Pancreas (tissue), 10 donors: ENCODE data around the gene CLASRP. TPM values are rescaled to one million over a fixed set of nuclear protein-coding genes. Genes with fewer than 3 reads are reported as not detected.

ENCODE experiments used
- ATAC-seq, 4 donors: fragments of 200-7000 bp; cut with Tn5 transposase; one replicate each; pipeline versions ENCODE4 v1.8.0 to v1.9.1; 2020; ENCODE audit warnings: mild to moderate bottlenecking in 4 of 4, moderate library complexity in 4 of 4
- DNase-seq, 6 donors: peaks; one replicate each; pipeline ENCODE4 v3.0.0-alpha.2; 2020
- FAIRE-seq: peaks from 2 replicates; lab custom pipeline; 2012; peaks lifted over from hg19 to GRCh38; lab: Jason Lieb, UNC
- H3K27ac ChIP-seq, 4 donors: fragments of 200-600 bp; sonication (generic); 1 replicate in 3 of 4; 2 replicates in 1 of 4; pipeline versions ENCODE4 v1.5.0 to v1.8.0; 2020
- H3K27me3 ChIP-seq, 4 donors: fragments of 200-600 bp; one replicate each; pipeline ENCODE4 v1.8.0; 2021
- H3K36me3 ChIP-seq, 3 donors: fragments of 200-600 bp; sonication (generic) in 1 of 3; one replicate each; pipeline versions ENCODE4 v1.5.0 to v1.8.0; 2020 to 2021
- H3K4me1 ChIP-seq, 3 donors: fragments of 200-600 bp; one replicate each; pipeline ENCODE4 v1.8.0; 2021
- H3K4me3 ChIP-seq, 4 donors: fragments of 200-600 bp; sonication (generic) in 2 of 4; one replicate each; pipeline versions ENCODE4 v1.5.0 to v1.8.0; 2020 to 2021
- H3K9me3 ChIP-seq, 4 donors: fragments of 200-600 bp; one replicate each; pipeline ENCODE4 v1.8.0; 2021
- WGBS, 2 donors: extraction: QIAGEN DNeasy Blood & Tissue Kit; methylation state at CpG; one replicate each; pipeline ENCODE4 v1.1.7; 2013; 5-methylcytosine and 5-hydroxymethylcytosine counted together
- intact Hi-C, 3 donors: fragments of 100-400 bp; cut with DNase I; formaldehyde crosslinking; loops; one replicate each; pipeline versions ENCODE4 v1.11.1 to v1.14.2; 2022
- polyA plus RNA-seq, 2 donors: library from polyadenylated mRNA; stranded (reverse); fragments of 200-250 nt; gene quantifications; one replicate each; pipeline ENCODE4 v1.2.3, GENCODE V29; 2013
- total RNA-seq, 6 donors: library from RNA; stranded (reverse); fragmentation: NEBNext Ultra II Directional in 4 of 6; extraction: Animal tissue kit (Norgen Biotek cat#: 25700) in 4 of 6; gene quantifications; one replicate each; pipeline versions ENCODE4 v1.2.1 to v1.2.4, GENCODE V29; 2021 to 2023
- TF ChIP-seq, protein P1 (sequence below), 4 donors: fragments of 200-600 bp; sonication (generic) in 3 of 4; IDR thresholded peaks; one replicate each; pipeline versions ENCODE4 v1.5.0 to v1.8.0; 2021; ENCODE audit warnings: antibody characterized with exemption in 4 of 4
- donor health status: healthy with polysubstance abuse.
- donor health status: DM: no; HTN: no; CAD: no; lungs with moderate emphysema.
- donor health status: DM: no; HTN: no; CAD: no.
- donor health status: control.
- donor health status: control.
- donor health status: Bipolar disorder and iron deficiency.
- donor health status: DM: yes; HTN: yes; CAD: no.
- donor health status: DM: no; HTN: no; CAD: no.
- donor health status: DM: no; HTN: no; CAD: no.
- donor health status: DM: yes; HTN: yes; CAD: no.

CLASRP gene
- total and polyA plus RNA-seq, 8 donors, result 34.8 to 244 (median 51.9) TPM

GRCh38 chr19:45101806-45102205 is 63.0 kb downstream of the CLASRP start:
- DNase-seq (no peak), ATAC-seq (no peak), FAIRE-seq (no peak)
- TF ChIP-seq, protein P1, sequence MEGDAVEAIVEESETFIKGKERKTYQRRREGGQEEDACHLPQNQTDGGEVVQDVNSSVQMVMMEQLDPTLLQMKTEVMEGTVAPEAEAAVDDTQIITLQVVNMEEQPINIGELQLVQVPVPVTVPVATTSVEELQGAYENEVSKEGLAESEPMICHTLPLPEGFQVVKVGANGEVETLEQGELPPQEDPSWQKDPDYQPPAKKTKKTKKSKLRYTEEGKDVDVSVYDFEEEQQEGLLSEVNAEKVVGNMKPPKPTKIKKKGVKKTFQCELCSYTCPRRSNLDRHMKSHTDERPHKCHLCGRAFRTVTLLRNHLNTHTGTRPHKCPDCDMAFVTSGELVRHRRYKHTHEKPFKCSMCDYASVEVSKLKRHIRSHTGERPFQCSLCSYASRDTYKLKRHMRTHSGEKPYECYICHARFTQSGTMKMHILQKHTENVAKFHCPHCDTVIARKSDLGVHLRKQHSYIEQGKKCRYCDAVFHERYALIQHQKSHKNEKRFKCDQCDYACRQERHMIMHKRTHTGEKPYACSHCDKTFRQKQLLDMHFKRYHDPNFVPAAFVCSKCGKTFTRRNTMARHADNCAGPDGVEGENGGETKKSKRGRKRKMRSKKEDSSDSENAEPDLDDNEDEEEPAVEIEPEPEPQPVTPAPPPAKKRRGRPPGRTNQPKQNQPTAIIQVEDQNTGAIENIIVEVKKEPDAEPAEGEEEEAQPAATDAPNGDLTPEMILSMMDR (IDR thresholded peaks at IDR 0.05), result no peak
- H3K27me3 ChIP-seq, result no peaks in the 10 kb centered on the region
- H3K4me1 ChIP-seq, result peaks cover 15 to 24% (median 22%) of the 10 kb centered on the region in 3 donors
- H3K27ac ChIP-seq, result peak overlapping the region in 1 of 4 donors; percentile 78
- no peaks in the 10 kb centered on the region for H3K36me3 ChIP-seq
- intact Hi-C loops, result no loop called here
- WGBS, 2 donors, result 75 to 77% methylated on average over 8 of the region's 8 CpGs
- no peak overlapping the region for H3K4me3 ChIP-seq
- no peaks in the 10 kb centered on the region for H3K9me3 ChIP-seq

GRCh38 chr19:45102481-45102880 is 63.6 kb downstream of the CLASRP start:
- Histone ChIP-seq H3K4me1 (peaks cover 15 to 24% (median 22%) of the 10 kb centered on the region in 3 donors), H3K9me3 (no peaks in the 10 kb centered on the region), H3K27ac (peak overlapping the region in 2 of 4 donors; percentile 55 to 74), H3K27me3 (no peaks in the 10 kb centered on the region), H3K36me3 (no peaks in the 10 kb centered on the region), H3K4me3 (no peak overlapping the region)
- intact Hi-C loops, result no loop called here
- TF ChIP-seq, protein P1 (IDR thresholded peaks at IDR 0.05), result no peak
- ATAC-seq, result no peak
- no peak for DNase-seq
- 95 to 97% methylated on average over 7 of the region's 7 CpGs for WGBS, 2 donors
- FAIRE-seq, result no peak

DNA sequence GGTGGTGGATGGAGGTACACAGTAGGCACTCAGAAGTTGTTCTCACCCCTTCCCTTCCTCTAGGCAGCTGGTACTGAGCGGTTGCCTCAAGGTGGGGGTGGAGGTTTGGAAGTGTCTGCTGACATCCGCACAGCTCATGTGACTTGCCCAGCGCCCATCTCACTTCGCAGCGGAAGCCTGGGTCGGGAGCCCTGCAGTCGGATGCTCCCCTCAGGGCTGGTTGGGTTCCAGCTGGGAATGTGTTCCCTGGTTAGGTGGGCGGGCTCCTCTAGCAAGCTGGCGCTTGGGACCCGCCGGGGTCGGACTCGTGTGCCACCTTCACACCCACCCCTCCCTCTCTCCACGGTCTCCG is 64.3 kb downstream of the CLASRP start:
- no peaks in the 10 kb centered on the region for H3K27me3 ChIP-seq
- FAIRE-seq (no peak), ATAC-seq (peak in 3 of 4 donors; percentile 13 to 42 (median 15)), DNase-seq (no peak)
- intact Hi-C loops, result no loop called here
- TF ChIP-seq, protein P1 (IDR thresholded peaks at IDR 0.05), result no peak
- peak overlapping the region in 3 of 4 donors; percentile 39 to 74 (median 55) for H3K27ac ChIP-seq
- peaks cover 15 to 20% (median 18%) of the 10 kb centered on the region in 3 donors for H3K4me1 ChIP-seq
- no peaks in the 10 kb centered on the region for H3K9me3 ChIP-seq
- no peaks in the 10 kb centered on the region for H3K36me3 ChIP-seq
- no peak overlapping the region for H3K4me3 ChIP-seq
- WGBS, 2 donors, result 46 to 49% methylated on average over 15 of the region's 15 CpGs

GRCh38 chr19:45103508-45104319 is 64.9 kb downstream of the CLASRP start:
- Histone ChIP-seq H3K36me3 (no peaks in the 10 kb centered on the region), H3K27me3 (no peaks in the 10 kb centered on the region), H3K27ac (peak overlapping the region; percentile 53 to 74 (median 56)), H3K9me3 (no peaks in the 10 kb centered on the region), H3K4me1 (peaks cover 9 to 16% (median 12%) of the 10 kb centered on the region in 3 donors), H3K4me3 (no peak overlapping the region)
- 48 to 54% methylated on average over 26 of the region's 26 CpGs for WGBS, 2 donors
- no peak for DNase-seq
- TF ChIP-seq, protein P1 (IDR thresholded peaks at IDR 0.05), result no peak
- intact Hi-C loops, result no loop called here
- no peak for FAIRE-seq
- ATAC-seq, result peak; percentile 55 to 72 (median 56)
